NCI-H82 treated with DMSO at 0.1 percent for 48 hours (cell line): ENCODE measurements around the gene FXR2.
A peak's percentile ranks its signal among the peaks of the same experiment; 100 is the strongest.

ENCODE experiments used
- DNase-seq: peaks from one replicate; lab custom pipeline; 2025; ENCODE audit not compliant: unreplicated experiment; lab: John Stamatoyannopoulos, UW

Gene FXR2

GRCh38 chr17:7589204-7589868 is 25.4 kb downstream of the FXR2 start:
- DNase-seq: peak; percentile 59

DNA sequence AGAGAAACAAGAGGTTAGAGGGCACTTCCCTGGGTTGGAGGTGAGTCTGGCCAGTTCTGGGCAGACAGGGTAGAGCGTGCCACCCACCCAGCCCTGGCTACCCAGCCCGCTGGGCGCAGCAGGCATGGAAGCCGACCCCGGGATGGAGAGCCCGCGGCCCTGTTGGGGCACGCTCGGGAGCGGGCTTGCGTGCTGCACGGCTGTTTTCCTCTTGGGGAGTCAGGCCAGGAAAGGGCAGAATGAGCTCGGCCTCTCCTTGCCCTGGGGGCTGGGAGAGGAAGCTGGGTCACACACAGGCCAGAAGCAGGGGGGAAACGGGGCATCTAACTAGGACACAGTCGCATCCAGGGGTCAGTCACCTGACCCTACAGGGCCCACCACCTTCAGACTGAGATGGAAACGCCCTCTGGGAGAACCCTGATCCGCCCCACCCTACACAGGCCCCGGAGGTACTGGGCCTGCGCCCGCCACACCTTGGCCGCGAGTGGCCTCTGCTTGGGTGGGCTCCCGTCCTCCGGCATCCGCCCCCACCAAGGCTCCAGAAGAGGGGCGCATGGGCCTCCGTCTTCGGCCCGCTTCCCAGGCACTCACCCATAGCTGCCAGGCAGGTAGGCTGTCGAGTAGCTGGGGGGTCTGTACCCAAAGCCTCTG is 26.0 kb downstream of the FXR2 start:
- DNase-seq: no peak

DNA sequence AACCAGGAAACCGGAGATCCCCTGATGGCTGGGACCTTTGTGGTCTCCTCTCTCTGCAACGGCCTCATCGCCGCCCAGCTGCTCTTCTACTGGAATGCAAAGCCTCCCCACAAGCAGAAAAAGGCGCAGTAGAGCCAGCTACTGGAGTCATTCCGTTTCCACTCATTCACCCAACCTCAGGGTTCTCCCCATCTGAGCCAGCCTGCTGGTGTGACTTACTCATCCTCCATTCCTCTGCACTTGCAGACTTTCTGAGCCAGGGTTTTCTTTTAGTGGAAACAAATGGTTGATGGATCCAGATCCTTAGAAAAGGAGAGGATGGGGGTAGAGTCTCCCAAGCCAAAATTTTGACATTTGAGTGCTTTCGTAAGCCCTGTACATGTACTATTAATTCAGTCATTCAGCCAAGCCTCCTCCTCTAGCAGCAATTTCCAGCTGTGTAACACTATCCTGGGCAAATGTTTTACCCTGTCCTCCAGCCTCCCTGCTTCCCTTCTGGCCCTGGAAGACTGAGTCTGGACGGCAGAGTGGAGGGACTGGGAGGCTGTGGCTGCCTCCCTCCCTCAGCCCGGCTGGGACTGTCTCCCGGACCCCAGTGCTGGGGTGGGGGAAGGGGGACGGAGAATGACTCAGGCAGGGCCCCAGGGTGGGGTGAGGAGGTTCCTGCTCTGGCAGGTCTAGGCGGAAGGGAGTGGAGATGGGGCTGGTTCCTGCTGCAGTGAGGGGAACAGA is 27.1 kb downstream of the FXR2 start:
- DNase-seq: no peak

GRCh38 chr17:7586673-7587419 is 27.9 kb downstream of the FXR2 start:
- no peak for DNase-seq

DNA sequence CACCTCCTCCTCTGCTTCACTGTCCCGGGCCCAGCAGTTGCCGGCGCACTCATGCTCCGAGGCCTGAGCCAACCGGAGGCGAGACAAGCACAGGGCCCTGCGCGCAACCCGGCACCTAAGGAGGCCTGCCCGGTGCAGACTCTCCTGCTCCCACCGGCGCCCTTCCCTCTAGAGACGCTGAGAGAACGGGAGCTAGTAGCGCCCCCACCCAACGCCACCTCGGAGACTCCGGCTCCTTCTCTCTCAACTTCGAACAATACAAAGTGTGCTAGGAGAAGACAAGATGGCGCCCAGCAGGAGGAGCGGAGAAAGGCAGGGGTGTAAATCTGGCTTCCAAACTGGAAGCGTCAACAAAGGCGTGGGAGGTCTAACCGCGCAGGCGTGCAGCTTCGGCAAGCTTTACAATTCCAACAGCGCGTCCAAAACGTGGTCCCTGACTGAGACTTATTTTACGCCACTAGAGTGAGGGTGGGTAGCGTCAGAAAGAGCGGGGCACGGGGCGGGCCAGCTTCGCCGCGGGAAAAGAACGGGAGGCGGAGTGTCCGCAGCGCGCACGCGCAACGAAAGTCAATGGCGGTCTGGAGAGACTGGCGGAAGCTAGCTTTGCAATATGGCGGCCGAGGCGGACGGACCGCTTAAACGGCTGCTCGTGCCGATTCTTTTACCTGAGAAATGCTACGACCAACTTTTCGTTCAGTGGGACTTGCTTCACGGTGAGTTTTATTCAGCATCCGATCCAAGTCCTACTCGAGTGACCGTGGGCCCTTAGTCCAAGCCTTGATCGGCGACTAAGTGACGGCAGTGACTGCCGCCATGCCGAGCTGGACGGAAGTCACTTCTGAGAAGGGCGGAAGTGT is 31.2 kb downstream of the FXR2 start, which contains the start of gene MPDU1:
TSS of gene MPDU1 (plus strand) at position 600 of the 857 bp plus-strand sequence. CDS start at position 611, 11 bp downstream.
- peak; percentile 98 for DNase-seq

DNA sequence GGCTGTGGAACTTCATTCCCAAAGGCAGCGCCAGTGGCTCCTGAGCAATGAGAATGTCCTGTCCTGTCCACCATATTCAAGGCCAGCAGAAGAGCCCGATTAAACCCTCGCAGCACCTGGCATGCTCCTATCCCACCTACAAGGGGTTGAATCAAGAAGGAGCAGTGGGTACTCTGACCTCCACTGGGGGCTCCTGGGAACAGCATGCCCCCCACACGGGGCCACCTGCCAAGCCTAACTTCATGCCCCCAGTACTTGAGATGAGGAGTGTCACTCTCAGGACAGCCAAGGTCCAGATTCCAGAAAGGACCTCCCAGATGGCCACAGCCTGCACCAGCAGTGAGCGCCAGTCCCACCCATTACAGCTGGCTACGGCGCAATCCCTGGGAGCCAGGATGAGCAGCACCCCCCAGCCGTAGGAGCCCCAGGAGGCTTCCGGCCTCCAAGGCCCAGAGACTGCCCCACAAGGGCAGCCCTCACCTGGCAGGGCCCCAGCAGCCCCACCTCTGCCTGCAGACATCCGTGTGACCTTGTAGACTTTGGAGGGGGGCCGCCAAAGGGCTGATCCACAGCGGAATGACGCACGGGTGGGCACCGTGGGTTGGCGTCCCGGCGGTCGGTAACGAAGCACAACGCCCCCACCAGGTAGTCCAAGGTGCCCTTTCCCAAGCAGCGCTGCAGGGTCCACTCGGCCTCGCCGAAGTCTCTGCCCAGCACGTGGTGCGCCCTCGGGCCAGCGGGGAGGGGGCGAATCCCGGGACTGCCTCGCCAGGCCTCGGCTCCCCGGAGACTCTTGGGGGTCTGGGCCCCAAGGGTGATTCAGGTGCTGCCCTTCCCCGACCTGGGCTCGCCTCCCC is 32.1 kb downstream of the FXR2 start:
- no peak for DNase-seq

GRCh38 chr17:7580604-7581575 is 33.8 kb downstream of the FXR2 start:
- no peak for DNase-seq

DNA sequence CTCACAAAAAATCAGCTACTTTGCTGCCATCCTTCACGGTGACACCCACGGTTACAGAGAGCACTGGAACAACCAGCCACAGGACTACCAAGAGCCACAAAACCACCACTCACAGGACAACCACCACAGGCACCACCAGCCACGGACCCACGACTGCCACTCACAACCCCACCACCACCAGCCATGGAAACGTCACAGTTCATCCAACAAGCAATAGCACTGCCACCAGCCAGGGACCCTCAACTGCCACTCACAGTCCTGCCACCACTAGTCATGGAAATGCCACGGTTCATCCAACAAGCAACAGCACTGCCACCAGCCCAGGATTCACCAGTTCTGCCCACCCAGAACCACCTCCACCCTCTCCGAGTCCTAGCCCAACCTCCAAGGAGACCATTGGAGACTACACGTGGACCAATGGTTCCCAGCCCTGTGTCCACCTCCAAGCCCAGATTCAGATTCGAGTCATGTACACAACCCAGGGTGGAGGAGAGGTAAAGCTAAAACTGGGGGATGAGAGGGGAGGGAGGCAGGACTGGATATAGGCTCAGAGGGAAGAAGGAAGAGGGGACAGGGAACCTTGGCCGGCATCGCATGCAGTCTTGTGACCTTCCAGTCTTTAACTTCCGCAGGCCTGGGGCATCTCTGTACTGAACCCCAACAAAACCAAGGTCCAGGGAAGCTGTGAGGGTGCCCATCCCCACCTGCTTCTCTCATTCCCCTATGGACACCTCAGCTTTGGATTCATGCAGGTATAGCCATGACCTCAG is 34.7 kb downstream of the FXR2 start:
- no peak for DNase-seq

DNA sequence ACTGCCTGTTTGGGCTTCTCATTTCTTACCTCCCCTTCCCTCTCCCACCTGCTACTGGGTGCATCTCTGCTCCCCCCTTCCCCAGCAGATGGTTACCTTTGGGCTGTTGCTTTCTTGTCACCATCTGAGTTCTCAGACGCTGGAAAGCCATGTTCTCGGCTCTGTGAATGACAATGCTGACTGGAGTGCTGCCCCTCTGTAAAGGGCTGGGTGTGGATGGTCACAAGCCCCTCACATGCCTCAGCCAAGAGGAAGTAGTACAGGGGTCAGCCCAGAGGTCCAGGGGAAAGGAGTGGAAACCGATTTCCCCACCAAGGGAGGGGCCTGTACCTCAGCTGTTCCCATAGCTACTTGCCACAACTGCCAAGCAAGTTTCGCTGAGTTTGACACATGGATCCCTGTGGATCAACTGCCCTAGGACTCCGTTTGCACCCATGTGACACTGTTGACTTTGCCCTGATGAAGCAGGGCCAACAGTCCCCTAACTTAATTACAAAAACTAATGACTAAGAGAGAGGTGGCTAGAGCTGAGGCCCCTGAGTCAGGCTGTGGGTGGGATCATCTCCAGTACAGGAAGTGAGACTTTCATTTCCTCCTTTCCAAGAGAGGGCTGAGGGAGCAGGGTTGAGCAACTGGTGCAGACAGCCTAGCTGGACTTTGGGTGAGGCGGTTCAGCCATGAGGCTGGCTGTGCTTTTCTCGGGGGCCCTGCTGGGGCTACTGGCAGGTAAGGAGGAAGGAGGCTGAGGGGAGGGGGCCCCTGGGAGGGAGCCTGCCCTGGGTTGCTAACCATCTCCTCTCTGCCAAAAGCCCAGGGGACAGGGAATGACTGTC is 35.5 kb downstream of the FXR2 start, which contains the start of gene CD68:
TSS of gene CD68 (plus strand) at position 638 of the 833 bp plus-strand sequence. CDS start at position 678, 40 bp downstream.
- peak; percentile 74 for DNase-seq

- no peak for DNase-seq
These were observed 37.1 kb downstream of the FXR2 start for GRCh38 chr17:7577327-7578199.

DNA sequence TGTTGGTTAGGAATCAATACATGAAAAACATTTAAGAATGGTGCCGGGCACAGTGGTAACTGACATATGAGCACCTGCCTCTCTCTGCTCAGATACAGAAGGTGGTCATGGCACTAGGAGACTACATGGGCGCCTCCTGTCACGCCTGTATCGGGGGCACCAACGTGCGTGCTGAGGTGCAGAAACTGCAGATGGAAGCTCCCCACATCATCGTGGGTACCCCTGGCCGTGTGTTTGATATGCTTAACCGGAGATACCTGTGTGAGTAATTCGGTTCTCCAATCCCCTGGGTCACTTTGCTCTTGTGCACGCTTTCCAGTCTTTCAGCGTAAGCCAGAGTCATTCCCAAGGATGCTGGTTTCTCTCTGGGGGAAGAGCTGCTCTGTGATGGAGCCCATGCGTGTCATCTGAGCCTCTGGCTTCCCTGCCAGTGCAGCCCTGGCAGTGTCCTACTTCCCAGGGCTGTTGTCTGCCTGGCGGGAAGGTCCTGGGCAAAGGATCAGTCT is 38.2 kb downstream of the FXR2 start:
- no peak for DNase-seq

GRCh38 chr17:7575959-7576358 is 38.7 kb downstream of the FXR2 start:
- no peak for DNase-seq

GRCh38 chr17:7575481-7575883 is 39.2 kb downstream of the FXR2 start:
- no peak for DNase-seq

DNA sequence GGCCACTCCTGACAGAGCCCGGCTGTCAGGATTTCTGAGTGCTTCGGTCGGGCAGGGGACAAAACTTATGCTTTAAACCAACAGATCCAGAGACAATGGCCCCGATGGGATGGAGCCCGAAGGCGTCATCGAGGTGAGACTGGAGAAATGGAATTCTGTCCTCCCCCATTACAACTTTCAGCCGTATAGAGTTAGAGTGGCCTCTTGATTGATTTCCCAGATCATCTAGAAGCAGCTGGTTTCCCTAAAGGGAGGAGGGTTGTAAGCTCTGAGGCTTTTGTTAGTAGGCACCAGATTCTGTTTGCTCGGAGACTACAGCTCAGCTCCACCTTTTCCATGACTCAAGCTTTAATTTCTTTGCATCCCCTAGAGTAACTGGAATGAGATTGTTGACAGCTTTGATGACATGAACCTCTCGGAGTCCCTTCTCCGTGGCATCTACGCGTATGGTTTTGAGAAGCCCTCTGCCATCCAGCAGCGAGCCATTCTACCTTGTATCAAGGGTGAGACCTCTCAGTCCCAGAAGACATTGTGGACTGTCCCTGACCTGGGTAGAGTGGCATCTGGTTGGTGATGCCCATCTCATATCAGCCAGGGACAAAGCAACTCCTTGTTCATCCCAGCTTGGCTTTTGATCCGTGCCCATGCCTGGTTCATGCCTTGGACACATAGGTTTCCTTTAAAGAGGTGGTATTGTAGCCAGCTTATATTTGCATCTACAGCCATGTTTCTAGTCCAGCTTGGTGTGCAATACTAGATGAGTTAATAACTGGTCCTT is 40.3 kb downstream of the FXR2 start:
- no peak for DNase-seq
